M059J (cell line): ENCODE measurements around the gene NR5A1. TPM values are rescaled to one million over a fixed set of nuclear protein-coding genes. Genes with fewer than 3 reads are reported as not detected.

Source experiments
- DNase-seq: peaks from one replicate; pipeline ENCODE4 v3.0.0-alpha.2; 2012; ENCODE audit warnings: low read depth
- total RNA-seq: library from RNA; depleted of rRNA; stranded (reverse); fragments of >200 nt; shearing (Covaris generic); gene quantifications from 2 replicates; pipeline ENCODE4 v1.2.3, GENCODE V29; 2014

NR5A1 gene
- total RNA-seq, 1 experiment from 2014 or later = 0.02 TPM

- DNase-seq = no peak
Observed at GRCh38 chr9:124457887-124458431, 49.2 kb downstream of the NR5A1 start.

GRCh38 chr9:124457079-124457886 is 49.9 kb downstream of the NR5A1 start:
- no peak for DNase-seq

- DNase-seq = no peak
Observed at GRCh38 chr9:124456341-124457078, 50.7 kb downstream of the NR5A1 start.

DNA sequence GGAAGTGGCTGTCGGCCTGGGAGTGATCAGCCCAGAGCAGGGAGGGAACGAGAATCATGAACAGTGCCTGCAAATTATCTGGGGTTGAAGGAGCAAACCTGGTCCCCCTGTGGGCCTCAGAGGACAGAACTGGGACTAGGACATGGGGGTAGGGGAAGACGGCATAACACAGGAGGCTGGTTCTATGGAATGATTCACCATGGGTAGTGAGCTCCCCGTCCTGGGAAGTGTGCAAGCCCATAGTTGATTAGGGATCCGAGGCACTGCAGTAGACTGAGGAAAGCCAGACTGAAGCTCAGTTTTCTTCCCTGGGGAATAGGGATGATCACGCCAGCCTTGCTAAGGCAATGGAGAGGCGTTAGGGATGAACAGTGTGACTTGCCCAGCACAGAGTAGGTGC is 51.4 kb downstream of the NR5A1 start:
- no peak for DNase-seq

DNA sequence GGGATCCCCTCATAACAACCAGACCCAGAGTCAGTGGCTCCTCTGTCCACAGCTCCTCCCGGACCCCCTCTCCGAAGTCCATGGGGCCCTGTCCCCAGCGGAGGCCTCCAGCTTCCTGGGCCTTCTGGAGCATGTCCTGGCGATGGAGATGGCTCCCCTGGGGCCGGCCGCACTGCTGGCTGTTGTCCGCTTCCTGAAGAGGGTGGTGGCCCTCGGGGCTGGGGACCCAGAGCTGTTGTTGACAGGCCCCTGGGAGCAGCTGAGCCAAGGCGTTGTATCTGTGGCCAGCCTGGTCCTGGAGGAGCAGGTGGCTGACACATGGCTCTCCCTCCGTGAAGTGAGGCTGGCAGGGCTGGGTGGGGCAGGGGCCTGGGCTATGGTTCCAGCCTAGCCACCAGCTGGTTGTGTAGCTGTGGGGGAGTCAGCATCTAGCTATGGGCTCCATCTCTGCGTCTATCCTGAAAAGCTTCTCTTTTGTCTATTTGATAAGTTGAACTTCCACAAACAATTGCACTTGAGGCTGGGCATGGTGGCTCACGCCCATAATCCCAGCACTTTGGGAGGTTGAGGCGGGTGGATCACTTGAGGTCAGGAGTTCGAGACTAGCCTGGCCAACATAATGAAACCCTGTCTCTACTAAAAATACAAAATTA is 52.3 kb downstream of the NR5A1 start:
- no peak for DNase-seq

DNA sequence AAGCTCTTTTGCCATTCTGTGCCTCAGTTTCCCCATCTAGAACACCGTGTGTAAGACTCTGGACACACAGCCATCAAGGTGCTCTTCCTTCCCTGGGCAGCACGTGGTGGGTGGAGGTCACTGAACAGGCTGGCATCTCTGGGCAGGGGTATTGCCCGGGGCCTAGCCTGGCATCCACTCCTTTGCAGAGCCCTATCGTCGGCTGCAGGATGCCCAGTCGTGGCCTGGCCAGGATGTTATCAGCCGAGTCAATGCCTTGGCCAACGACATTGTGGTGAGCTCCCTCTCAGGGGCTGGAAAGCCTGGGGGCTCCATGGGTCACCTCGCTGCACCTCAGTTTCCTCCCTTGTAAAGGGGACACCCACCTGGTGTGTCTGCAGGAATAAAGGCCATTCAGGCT is 52.9 kb downstream of the NR5A1 start:
- no peak for DNase-seq

- DNase-seq = no peak
Observed at GRCh38 chr9:124453586-124454191, 53.5 kb downstream of the NR5A1 start.

DNA sequence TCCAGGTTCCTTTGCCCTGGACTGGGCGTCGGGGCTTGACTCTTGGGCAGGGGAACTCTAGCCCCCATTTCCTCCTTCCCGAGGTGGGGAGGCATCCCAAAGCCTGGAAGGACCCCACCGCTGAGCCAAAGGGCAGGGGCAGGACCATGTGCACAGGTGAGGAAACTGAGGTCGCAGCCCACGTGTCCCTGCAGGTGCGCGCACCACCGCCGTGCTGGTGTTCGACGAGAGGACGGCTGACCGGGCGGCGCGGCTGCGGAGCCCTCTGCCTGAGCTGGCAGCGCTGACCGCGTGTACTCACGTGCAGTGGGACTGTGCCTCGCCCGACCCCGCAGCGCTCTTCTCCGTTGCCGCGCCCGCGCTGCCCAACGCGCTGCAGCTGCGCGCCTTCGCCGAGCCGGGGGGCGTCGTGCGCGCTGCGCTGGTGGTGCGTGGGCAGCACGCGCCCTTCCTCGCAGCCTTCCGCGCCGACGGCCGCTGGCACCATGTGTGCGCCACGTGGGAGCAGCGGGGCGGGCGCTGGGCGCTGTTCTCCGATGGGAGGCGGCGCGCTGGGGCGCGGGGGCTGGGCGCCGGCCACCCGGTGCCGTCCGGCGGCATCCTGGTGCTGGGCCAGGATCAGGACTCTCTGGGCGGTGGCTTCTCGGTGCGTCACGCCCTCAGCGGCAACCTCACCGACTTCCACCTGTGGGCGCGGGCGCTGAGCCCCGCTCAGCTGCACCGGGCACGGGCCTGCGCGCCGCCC is 54.2 kb downstream of the NR5A1 start:
- no peak for DNase-seq

- DNase-seq = no peak
Observed at GRCh38 chr9:124452326-124452725, 54.9 kb downstream of the NR5A1 start.

DNA sequence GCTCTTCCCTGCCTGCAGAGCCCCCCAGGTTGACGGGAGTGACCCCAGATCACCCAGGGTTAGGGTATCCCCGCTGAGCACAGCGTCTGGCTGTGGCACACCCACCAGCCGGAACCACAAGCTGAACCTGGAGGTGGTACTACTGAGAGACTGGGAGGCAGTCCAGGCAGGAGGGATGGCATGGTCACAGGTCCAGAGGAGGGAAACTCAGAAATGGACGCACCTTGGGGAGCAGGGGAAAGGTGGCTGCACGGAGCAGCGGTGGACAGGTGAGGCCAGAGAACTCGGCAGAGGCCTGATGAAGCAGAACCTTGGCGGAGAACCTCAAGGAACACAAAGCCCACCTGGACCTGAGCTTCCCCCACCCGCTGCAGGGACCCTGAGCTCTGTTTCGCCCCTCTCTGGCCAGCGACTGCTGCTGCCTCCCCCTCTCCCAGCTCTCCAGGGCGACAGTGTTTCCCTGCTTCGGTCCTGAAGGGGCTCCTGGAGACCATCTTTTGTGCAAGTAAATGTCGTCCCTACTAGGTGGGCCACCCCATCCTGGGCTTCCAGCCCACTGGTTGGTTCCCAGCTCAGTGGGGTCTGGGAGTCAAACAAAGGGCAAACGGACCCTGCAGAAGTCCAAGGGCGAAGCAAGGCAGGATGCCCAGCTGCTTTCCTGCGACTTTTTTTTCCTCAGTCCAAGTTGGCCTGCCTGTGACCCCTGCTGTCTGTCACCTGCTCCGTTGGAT is 56.1 kb downstream of the NR5A1 start:
- DNase-seq = no peak

DNA sequence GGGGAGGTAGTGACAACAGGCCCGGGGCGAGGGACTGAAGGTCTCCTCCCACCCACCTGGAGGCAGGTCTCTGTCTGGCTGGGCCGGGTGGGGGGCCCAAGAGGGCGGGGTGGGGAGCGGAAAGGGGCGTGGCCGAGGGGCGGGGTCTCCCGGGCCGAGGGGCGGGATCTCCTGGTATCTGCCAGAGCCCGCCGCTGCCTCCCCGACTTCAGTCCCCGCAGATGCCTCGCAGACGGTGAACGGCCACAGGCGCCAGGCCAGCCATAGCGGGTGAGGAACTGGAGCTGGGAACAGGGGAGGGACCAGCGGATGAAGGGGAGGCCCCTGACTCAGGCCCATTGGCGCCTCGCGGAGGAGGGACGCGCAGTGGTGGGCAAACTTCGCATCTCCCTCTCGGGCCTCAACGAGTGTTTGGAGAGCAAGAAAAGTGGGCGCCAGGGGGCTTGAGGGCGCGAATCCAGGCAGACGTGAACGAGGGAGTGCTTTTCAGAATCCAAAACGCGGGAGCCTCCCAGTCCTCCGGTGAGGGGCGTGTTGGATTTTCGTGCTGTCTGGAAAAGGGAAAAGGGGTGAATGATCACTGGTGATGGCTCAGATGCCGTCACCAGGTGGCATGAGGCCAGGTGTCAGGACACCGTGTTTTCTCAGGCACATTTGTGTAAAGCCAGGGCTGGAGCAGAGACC is 56.8 kb downstream of the NR5A1 start, which contains the start of gene ADGRD2:
Gene ADGRD2, plus strand, starts transcription at position 211 of the 684 bp plus-strand sequence. CDS start 1,216 bp downstream, outside the sequence.
- peak; percentile 49 for DNase-seq

GRCh38 chr9:124449381-124450151 is 57.6 kb downstream of the NR5A1 start:
- no peak for DNase-seq

GRCh38 chr9:124448019-124448418 is 59.2 kb downstream of the NR5A1 start:
- no peak for DNase-seq

DNA sequence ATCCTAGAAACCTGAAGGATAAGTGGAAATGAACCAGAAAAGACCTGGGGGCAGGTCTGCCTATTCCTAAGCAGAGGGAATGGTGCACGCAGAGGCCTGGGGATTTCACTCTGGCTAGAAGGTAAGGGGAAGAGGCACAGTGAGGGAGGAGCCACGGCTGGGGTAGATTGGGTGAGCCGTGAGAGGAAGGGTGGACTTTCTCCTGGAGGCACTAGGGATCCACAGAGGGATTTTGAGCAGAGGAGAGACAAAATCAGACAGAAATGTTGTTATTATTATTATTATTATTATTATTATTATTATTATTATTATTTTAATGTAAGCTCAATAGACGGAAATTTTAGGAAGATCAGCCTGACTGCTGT is 59.9 kb downstream of the NR5A1 start:
- DNase-seq = no peak

- no peak for DNase-seq
Observed at GRCh38 chr9:124444166-124444565, 63.0 kb downstream of the NR5A1 start.

DNA sequence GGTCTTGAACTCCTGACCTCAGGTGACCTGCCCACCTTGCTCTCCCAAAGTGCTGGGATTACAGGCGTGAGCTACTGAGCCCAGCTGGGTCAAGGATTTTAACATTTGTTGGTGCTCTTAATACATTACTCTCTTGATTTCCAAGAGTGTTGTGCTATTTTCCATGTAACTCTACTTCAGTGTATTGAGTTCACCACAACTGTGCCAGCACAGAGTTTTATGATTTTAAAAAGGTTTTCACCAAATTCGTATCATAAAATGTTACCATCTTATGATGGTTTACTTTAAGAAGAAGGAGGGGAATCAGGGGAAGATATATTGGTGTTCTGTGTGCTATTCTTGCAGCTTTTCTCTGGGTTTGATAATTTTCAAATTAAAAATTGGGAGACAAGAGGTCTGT is 63.6 kb downstream of the NR5A1 start:
- DNase-seq = no peak

DNA sequence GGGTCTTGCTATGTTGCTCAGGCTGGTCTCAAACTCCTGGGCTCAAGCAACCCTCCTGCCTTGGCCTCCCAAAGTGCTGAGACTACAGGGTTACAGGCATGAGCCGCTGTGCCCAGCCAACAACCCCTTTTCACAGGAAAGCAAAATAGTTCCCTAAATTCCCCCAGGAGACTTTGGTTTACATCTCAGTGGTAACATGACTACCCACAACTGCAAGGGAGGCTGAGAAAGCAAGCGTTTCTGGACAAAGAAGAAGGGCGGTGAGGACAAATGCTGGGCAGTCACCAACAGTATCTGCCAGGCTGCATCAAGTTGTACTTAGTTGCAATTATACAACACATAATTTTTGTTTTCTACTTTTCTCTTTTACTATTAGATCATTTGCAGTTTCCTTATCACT is 64.4 kb downstream of the NR5A1 start:
- DNase-seq = no peak

- DNase-seq = no peak
Observed at GRCh38 chr9:124442379-124442778, 64.8 kb downstream of the NR5A1 start.

DNA sequence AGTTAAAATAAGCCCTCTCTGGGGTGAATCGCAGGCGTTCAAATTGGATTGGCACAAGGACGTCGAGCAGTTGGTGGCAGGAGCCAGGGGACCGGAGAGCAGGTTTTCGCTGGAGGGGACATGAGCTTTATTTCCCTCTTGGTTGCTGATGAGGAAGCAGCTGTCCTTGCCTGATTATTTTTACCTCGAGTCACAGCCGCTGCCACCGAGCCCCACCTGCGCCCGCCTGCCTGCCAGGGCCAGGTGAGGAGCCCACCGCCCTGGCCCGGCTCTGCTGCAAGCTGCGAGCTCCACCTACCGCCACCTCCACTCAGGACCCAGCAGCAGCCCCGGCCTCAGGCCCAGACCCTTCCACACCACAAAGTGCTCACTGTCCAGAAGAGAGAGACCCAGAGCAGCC is 65.9 kb downstream of the NR5A1 start:
- DNase-seq = no peak
